ENCODE results near the gene ANKRD22.
"Not testable (repeated sequence)": the region's sequence is repeated elsewhere in the genome, so short reads cannot be mapped to it uniquely, and the experiment has no call there.

Gene ANKRD22

GRCh38 chr10:88837632-88838031 is 14.0 kb downstream of the ANKRD22 start:
- DNase-seq (ENCODE audit: low read depth in 2 of 2), result not testable (repeated sequence)

- DNase-seq (ENCODE audit: low read depth in 2 of 2), result no peak
Observed at GRCh38 chr10:88835910-88836221, 15.8 kb downstream of the ANKRD22 start.

GRCh38 chr10:88835096-88835909 is 16.3 kb downstream of the ANKRD22 start:
- peak; percentile 67 to 75 for DNase-seq (ENCODE audit: low read depth in 2 of 2)

DNA sequence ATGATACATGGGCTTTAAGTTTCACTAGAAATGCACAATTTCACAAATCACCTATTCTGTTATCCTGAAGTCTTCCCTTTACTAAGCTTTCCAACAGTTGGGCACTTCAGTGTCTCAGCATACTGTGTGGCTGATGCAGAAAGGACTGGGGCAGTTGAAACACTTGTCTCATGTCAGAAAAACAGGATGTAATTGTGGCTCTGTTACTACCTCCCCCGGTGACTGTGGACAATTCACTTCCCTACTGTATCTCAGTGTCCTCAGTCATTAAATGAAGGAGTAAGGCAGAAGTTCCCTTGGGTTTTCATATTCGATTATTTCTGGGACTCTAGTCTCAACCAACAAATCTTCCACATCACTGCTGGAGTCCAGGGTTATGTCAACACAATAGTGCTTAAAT is 17.9 kb downstream of the ANKRD22 start:
- no peak for DNase-seq (ENCODE audit: low read depth in 2 of 2)

GRCh38 chr10:88833156-88833555 is 18.5 kb downstream of the ANKRD22 start:
- DNase-seq (ENCODE audit: low read depth in 2 of 2), result no peak

GRCh38 chr10:88832376-88832775 is 19.3 kb downstream of the ANKRD22 start:
- no peak for DNase-seq (ENCODE audit: low read depth in 2 of 2)

GRCh38 chr10:88831709-88832108 is 19.9 kb downstream of the ANKRD22 start:
- DNase-seq (ENCODE audit: low read depth in 2 of 2), result no peak

DNA sequence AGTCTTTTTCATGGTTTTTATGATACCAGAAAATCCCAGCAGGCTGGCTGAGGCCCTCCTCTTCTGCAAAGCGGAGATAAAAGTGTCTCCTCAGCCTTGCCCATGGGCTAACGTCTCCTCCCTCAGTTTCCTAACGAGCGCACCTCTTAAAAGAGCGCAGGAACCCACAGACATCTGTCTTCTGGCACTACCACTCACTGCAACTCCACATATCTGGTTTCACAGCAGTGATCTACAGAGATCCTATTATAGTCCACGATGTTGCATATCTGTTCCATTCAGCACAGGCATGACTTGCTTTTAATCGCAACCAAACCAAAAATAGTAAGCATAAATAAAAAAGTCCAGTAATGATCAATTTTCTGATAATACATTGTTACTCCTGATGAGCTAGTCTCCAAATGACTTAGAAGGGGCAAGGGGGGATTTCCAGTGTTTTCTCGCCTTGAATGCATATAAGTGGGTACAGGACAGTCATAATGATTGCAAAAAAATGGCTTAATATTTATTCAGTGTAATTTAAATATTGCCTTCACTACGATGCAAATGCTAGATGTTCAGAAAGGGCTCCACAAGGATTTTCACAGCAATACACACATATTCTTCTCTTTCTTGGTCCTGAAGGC is 20.9 kb downstream of the ANKRD22 start:
- DNase-seq (ENCODE audit: low read depth in 2 of 2), result no peak

- DNase-seq (ENCODE audit: low read depth in 2 of 2), result no peak
Observed at GRCh38 chr10:88828310-88828709, 23.3 kb downstream of the ANKRD22 start.

GRCh38 chr10:88827671-88828070 is 24.0 kb downstream of the ANKRD22 start:
- no peak for DNase-seq (ENCODE audit: low read depth in 2 of 2)

- no peak for DNase-seq (ENCODE audit: low read depth in 2 of 2)
Observed at GRCh38 chr10:88826388-88826787, 25.3 kb downstream of the ANKRD22 start.

DNA sequence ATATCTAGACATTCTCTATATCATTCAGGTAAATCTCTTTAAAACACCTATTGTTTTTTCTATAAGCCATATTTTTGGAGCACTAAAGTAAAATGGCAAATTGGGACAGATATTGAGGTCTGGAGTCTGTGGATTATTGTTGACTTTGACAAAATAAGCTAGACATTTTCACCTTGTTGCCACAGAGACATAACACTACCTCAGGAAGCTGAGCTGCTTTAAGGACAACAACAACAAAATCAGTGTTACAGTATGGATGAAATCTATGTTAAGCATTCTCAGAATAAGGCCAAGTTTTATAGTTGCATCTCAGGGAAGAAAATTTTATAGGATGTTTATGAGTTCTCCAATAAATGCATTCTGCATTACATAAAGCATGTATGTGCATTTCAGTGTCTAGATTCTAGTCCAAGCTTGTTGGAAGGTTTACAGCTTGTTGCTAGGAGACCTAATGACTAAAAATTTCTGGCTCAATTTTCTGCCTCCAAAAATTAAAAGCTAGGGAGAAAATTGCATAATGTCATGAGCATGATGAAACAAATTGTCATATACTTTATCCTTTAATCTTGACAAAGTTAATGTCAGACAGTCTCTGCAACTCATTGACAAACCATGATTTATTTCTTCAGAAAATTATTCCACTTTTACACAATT is 30.8 kb downstream of the ANKRD22 start:
- no peak for DNase-seq (ENCODE audit: low read depth in 2 of 2)

DNA sequence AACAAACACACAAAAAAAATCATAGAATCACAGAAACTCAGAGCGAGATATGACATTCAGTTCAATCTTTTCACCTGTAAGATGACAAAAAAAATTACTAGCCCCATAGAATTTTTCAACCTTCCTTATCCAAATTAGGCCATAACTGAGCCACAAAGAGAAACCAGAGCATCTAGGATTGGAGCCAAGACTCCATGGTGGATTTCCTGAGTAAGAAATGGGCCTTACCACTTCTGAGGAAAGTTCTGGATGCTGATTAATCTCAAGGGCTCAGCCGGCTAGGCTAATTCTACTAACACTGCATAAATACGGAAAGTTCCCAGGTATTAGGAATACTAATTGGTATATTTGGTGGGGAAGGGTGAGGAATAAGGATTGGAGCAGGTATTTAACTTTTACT is 32.4 kb downstream of the ANKRD22 start:
- no peak for DNase-seq (ENCODE audit: low read depth in 2 of 2)

- no peak for DNase-seq (ENCODE audit: low read depth in 2 of 2)
Observed at GRCh38 chr10:88813200-88813599, 38.4 kb downstream of the ANKRD22 start.

DNA sequence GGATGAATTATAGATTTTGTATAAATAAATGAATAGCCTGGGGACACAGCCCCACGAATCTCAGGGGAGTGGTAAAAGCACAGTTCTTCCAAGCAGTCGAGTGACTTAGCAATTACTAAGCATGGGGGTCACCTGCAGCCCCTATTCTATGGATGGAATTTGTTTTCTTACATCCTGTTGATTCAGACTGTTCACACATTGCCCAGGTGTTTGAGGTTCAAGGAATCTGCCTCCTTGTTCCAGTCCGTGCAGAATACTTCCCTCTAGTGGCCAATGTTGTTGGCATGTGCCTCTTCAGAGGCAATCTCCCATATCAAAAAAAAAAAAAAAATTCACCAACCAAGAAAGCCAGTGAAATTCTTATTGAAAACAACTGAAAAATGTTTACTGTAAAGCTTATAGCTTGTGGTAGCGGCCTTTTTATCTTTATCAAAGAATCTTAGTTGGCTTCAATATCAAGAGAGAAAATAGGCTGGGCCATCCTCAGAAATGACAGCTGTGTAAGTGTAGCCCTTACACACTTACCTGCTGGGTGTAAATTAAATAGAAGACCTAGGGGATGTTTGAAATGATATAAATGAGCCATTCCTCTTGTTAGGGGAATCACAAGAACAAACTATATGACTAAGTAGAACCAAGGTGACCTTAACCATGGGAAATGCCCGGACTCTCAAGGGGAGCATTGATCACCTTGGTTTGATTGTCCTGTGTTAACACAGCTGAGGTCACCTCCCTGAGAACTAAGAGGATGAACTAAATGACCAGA is 41.3 kb downstream of the ANKRD22 start:
- no peak for DNase-seq (ENCODE audit: low read depth in 2 of 2)

GRCh38 chr10:88809621-88810020 is 42.0 kb downstream of the ANKRD22 start:
- DNase-seq (ENCODE audit: low read depth in 2 of 2), result no peak

- no peak for DNase-seq (ENCODE audit: low read depth in 2 of 2)
Observed at GRCh38 chr10:88805924-88806323, 45.7 kb downstream of the ANKRD22 start.

DNA sequence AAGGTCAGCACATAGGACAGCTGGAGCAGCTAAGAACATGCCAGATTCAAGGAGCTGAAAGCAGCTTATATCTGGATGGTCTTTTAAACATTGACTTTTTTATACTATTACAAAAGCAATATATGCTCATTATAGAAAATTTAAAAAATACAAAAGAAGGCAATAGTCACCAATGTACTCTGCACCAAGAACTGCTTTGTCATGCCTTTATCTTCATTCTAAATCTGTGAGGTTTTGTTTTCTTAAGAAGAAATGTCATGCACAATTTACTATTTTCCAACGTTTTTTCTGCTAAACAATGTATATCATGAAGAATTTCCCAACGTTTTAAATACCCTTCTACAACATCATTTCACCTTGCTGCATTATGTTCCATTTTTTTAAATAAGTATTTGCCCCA is 46.3 kb downstream of the ANKRD22 start:
- no peak for DNase-seq (ENCODE audit: low read depth in 2 of 2)

GRCh38 chr10:88804083-88804812 is 47.4 kb downstream of the ANKRD22 start:
- DNase-seq (ENCODE audit: low read depth in 2 of 2), result no peak

DNA sequence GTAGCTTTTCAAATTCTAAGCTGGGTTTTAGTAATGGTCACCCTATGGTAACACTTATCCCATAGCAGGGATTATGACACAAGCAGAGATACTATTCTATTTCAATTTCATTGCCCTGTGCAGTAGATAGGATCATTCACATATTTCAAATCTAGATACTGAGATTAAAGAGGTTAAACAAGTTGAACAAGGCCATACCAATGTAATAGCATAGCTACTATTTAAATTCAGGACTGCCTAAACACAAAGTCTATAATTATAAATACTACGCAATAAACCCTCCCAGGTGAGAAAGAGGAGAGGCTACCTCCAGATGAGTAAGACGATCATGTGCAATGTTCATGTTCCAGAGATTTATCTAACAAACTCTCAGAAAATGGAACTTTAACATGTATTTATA is 48.0 kb downstream of the ANKRD22 start:
- DNase-seq (ENCODE audit: low read depth in 2 of 2), result no peak

DNA sequence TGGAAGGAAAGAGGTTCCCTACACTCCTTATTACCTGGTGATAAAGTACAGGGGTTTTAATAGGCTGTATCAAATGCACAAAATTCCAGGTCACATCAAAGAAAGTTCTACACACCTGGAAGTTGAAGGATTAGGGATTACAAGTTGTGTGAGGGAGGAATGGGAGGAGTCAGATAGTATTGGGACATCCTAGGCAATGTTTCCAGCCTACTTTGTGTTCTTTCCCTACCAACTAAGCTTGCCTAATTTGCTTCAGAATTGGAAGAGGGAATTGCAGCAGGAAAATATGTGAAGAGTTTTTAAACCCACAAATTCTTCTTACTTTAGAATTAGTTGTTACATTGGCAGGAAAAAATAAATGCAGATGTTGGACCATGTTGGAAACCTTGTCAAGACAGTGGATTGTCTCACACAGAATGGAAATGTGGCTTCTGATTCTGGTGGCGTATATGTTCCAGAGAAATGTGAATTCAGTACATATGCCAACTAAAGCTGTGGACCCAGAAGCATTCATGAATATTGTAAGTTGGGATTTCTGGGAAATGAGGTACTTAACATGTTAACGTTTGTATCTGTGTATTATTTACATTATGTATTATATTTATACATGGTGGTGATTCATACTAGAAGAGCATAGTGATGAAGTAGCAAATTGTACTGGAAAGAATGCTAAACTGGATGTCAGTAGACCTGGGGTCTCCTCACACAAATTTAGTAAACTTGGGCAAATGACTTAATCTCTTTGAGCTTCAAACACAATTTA is 48.9 kb downstream of the ANKRD22 start, which contains the start of gene LIPM:
Gene LIPM, plus strand, starts transcription at position 208 of the 763 bp plus-strand sequence. Its CDS starts 167 bp downstream, at position 375.
- DNase-seq (ENCODE audit: low read depth in 2 of 2), result no peak
